ENCODE data around the gene SPIN3.
"Not testable (repeated sequence)": the region's sequence is repeated elsewhere in the genome, so short reads cannot be mapped to it uniquely, and the experiment has no call there.

Gene SPIN3

DNA sequence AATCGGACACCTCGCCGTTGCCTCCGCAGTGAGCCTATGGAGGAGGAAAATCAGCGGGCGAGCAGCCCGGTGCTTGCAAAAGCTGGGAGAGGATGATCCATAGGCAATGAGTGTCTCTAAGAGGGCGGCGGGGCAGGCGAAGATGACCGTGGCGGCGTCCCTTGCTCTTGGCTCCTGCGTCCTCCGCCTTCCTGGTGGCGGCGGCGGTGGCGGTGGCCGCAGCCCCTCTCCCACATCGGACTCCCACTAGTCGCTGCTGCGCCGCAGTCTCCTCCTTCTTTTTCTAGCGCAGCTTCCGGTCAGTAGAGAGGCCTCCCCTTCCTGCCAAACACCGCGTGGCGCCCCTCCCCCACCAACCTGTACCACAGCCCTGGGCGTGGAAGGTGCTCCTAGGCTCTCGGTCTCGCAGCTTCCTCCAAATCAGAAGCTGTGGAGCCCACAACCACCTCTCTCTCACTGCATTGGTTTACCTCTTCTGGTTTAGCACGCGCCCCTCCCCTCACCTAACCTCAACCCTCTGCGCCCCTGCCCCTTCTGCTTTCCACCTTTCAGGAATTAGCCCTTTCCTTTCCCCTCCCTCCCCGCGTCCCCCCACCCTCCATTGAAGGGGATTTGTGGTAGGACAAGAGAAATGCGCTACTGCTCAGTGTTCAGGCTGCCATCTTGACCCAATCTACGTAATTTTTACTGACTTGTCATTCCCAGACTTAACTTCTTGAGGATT lies at the start of gene SPIN3:
TSS of gene SPIN3 (minus strand) at position 271 of the 724 bp plus-strand sequence. CDS start 594 bp downstream, outside the sequence.
- peak; percentile 45 to 58 for DNase-seq (ENCODE audit: low read depth in 2 of 2)

DNA sequence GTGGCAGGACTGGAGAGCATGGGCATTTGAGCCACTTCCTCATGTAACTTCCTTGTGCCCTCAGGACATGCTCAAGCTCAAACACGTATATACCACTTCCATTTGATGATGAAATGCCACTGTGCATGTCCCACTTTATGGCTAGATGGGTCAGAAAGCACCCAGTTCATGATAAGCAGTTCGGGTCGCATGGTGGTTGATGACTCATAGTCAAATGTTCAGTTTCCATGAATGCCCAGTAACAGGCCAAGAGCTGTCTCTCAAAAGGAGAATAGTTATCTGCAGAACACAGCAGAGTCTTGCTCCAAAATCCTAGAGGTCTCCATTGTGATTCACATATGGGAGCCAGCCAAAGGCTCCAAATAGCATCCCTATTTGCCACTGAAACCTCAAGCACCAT lies 48.9 kb upstream of the SPIN3 start:
- DNase-seq (ENCODE audit: low read depth in 2 of 2), result no peak

DNA sequence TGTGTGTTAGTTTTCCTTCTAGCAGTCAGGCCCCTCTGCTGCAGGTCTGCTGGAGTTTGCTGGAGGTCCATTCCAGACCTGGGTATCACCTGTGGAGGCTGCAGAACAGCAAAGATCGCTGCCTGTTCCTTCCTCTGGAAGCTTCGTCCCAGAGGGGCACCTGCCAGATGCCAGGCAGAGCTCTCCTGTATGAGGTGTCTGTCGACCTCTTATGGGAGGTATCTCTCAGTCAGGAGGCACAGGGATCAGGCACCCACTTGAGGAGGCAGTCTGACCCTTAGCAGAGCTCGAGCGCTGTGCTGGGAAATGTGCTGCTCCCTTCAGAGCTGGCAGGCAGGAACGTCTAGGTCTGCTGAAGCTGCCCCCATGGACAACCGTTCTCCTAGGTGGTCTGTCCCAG lies 41.9 kb upstream of the SPIN3 start:
- DNase-seq (ENCODE audit: low read depth in 2 of 2), result not testable (repeated sequence)

DNA sequence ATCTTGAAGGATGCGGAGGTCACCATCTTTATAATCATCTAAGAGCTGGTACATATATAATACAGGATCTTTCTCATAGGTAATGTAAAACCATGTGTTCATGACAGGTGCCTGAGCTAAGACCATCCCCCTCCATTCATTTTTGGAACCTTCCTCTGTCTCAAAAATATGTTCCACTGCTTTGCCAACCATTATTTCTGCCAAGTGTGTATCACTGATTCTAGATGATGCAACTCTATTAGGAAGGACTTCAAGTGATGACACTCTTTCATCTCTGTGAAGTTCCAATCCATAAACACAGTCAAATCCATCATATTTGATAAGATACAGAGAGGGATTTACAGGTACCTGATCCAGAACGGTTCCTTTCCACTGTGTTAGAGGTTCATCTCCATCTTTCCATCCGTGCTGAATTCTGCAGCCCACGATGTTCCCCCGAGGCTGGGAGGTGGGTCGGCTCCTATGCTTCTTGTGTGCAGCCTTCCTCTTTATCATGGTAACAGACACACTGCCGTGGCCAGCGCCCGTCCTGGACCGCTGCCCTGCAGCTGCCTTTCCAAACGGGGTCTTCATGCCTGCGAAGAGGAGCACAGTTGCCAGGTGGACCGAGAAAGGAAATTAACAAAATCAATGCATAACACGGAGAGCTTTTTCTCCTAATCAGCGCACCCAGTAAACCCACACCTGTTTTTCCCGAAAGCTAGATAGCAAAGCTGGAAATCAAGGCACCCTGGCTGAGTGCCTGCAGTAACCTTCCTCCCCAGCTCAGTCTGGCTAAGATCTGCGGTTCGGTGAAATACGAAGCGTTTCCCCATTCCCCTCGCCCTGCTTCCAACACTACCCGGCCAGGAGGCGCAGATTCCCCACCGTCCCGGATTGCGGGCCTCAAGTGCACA lies 718 bp downstream of the SPIN3 start:
- no peak for DNase-seq (ENCODE audit: low read depth in 2 of 2)

DNA sequence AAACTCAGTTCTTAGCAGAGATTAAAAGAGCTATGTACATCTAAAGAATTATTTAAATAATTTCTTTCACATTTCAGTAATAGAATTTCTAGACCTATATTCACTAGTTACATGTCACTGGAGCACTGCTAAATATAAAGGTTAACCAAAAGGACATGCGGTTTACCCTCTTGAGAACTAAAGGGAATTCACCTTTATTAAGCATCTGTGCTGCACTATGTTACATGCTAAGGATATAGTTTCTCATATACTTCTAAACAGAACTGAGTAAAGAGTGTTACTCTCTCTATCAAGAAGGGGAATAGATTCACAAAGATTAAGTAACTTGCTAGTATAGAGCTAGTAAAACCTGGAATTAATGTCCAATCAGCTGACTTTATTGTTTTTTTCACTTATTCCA lies 7.6 kb downstream of the SPIN3 start:
- no peak for DNase-seq (ENCODE audit: low read depth in 2 of 2)

DNA sequence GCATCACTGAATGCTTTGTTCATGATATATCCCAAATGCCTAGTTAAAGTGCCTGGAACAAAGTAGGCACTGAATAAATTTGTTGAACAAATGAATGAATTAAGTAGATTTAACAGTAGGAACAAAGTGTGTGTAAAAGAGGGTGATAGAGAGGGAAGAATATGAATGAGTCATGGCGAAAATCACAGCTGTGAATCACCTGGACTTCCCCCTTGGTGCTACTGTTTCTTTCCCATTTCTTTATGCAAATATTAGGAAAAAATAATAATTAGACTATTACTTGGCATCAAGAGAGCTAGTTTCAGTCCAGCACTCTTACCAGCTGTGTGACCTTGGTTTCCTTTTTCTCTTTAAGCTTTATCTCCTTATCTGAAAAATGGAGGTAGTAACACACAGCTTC lies 9.2 kb downstream of the SPIN3 start:
- no peak for DNase-seq (ENCODE audit: low read depth in 2 of 2)

DNA sequence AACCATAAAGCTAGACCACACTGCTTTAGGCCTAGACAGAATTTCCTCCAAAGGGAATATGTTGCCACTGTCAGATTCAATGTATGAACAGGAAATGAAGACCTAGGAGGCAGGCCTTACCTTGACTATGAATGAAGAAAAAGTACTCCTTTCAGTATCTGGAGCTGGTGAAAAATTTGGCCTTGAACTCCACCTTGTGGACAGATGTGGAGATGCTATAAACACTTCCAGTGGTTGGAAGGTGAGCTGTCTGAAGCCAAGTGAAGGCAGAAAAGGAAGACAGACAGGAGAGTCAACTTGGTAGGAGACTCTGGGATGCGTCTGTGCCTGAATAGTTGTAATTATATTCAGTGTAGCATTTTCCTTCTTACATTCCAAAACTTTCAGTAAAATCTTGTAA lies 17.2 kb downstream of the SPIN3 start:
- peak in 1 of 2 donors; percentile 34 for DNase-seq (ENCODE audit: low read depth in 2 of 2)

DNA sequence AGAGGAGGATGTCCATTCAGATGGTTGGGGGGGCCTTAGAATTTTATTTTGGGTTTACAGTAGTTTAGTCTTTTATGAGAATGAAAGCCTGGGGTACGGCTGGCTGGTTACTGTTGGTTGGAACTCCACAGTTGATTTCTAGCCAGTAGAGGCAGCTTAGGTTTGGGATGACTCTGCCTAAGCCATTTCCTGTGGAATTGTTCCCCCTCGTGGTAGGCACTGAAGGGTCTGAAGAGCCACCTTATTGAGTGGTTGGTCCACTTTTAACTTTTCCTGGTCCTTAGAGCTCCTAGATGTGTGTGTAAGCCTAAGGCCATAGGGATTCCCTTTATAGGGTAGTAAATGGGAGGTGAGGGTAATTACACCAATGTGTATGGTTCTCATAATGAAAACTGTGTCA lies 19.7 kb downstream of the SPIN3 start:
- DNase-seq (ENCODE audit: low read depth in 2 of 2), result no peak

DNA sequence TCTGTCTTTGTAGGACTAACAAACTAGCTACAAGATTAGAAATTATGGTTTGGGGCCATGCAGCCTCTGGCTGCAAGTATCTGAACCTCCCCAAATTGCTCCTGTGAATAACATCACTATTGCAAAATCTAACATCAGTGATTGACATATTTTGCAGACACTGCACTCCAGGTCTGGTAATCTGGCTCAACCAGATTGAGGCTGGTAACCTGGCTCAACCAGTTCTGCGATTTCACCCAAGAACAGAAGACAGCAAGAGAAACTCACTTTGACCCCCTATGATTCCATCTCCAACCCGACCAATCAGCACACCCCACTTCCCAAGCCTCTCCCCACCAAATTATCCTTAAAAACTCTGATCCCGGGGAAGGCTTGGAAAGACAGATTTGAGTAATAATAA lies 20.9 kb downstream of the SPIN3 start:
- DNase-seq (ENCODE audit: low read depth in 2 of 2), result no peak

DNA sequence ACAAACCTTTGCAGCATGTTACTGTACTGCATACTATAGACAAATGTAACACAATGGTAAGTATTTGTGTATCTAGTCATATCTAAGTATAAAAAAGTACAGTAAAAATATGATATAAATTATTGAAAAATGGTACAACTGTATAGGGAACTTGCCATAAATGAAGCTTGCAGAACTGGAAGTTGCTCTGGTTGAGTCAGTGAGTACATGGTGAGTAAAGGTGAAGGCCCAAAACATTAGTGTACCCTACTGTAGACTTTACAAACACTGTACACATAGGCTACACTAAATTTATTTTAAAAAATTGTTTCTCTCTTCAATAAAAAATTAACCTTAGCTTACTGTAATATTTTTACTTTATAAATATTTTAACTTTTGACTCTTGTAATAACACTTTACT lies 25.8 kb downstream of the SPIN3 start:
- no peak for DNase-seq (ENCODE audit: low read depth in 2 of 2)

DNA sequence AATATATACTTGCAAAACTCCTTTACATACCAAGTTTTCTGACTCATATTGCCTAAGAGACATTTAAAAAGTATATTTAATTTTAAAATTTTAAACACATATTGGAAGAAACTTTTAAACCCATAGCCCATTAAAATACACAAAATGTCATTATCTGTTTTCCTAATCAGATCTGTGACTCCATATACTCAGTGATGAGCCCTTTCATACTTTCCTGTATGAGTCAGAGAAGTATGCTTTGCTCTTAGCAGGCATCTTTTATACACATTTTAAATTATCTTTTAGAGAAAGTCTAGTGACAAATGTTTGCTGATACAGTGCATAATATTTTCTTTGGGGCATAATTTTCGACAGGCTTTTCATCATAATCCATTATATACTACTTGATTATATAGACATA lies 26.4 kb downstream of the SPIN3 start:
- DNase-seq (ENCODE audit: low read depth in 2 of 2), result no peak

DNA sequence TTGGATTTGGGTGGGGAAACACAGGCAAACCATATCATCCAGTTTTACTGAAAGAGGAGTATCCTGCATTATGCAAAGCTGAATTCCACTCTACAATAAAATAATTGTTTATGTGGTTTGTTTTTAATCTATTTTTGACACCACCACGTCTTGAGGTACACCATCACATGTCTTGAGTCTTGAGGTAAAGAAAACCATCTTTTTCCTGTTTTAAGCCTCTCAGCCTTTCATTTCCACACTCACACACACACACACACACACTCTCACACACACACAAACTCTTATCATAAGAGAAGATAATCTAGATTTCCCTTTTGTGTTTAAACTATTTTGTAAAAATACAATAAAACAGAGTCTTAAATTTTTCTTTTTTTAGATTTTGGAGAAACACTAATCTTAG lies 32.0 kb downstream of the SPIN3 start:
- DNase-seq (ENCODE audit: low read depth in 2 of 2), result no peak

DNA sequence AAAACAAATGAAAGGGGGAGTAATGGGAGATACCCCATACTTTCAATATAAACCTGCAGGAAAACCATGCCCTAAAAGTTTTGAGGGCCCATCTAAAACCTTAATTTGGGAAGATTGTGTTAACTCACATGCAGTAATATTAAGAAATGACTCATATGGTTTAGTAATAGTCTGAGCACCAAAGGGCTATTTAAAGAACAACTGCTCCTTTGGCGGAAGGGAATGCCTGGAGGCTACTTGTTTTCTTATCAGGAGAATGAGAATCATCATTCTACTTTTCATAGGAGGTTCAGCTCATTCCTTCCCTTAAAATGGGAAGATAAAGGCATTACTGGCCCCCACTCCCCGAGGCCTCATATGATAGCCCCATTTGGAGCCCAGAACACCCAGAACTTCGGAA lies 47.6 kb downstream of the SPIN3 start:
- no peak for DNase-seq (ENCODE audit: low read depth in 2 of 2)

DNA sequence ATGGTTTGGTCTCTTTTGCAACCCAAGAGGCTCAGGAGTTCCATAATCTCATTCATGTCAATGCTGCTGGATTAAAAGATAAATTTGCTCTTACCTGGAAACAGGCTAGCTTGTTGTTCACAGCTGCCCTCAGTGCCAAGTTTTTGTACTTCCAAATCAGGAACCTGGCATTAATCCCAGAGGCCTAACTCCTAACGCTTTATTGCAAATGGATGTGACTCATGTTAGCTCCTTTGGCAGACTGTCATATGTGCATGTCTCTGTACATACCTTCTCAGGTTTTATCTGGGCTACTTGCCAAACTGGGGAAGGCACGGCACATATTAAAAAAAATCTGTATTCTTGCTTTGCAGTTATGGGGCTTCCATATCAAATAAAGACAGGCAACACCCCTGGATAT lies 49.1 kb downstream of the SPIN3 start:
- DNase-seq (ENCODE audit: low read depth in 2 of 2), result not testable (repeated sequence)

DNA sequence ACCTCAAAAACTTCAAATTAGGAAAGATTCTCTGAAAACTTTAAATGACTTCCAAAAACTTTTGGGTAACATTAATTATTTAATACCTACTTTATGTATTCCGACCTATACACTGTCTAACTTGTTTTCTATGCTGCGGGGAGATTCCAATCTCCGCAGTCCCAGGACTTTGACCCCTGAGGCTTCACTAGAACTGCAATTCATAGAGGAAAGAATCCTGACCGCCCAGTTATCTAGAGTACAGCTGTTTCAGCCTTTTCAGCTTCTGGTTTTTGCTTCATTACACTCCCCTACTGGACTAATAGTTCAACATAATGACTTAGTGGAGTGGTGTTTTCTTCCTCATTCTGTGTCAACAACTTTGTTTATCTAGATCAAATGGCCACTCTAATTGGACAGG lies 50.1 kb downstream of the SPIN3 start:
- DNase-seq (ENCODE audit: low read depth in 2 of 2), result not testable (repeated sequence)

DNA sequence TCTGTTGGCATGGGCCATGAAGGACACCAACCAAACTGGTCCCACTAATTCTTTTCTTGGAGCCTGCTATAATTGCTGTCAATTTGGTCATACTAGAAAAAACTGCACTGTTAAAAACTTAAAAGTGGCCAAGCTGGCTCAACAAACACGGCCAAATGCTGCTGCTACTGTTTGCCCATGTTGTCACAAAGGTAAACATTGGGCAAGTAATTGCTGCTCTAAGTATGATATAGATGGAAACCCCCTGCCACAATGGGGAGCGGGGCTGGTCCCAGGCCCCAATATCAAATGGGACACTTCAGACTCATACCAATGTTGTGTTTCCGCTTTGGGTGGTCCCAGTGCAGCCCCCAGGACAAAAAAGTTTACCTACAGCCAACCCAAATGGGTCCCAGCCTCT lies 52.1 kb downstream of the SPIN3 start:
- DNase-seq (ENCODE audit: low read depth in 2 of 2), result no peak
